HG03354 (cell line): ENCODE data around the gene ZNF423.

Experiments used
- ATAC-seq: cut with Tn5 transposase; IDR thresholded peaks from one replicate; pipeline ENCODE4 v1.9.1; 2021; ENCODE audit warnings: mild to moderate bottlenecking; ENCODE audit not compliant: unreplicated experiment, poor library complexity, severe bottlenecking

The ZNF423 gene

DNA sequence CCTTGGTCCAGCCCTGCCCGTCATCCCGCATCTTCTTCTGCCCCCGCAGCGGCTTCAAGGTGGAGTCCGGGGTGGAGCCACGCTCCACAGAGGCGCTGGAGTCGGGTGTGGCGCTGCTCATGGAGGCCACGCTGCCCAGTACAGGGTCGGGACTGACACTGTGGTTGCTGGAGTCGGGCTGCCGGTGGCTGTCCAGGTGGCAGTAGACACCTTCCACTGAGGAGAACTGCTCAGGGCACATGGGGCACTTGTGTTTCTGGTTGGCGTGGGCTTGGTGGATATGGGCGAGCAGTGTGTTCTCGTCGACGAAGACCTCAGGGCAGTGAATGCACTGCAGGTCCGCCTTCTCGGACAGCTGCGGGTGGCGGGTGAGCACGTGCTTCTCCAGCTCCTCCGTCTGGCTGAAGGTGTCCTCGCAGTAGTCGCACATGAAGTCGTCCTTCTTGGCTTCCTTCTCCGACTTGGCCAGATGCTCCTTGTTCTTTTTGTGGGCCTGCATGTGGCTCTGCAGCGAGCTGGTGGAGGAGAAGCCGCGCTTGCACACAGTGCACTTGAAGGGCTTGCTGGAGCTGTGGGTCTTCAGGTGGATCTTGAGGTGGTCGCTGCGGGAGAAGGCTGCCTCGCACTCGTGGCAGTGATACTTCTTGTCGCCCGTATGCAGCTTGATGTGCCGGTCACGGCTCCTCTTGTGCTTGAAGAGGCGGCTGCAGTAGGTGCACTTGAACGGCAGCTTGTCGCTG is 217.8 kb downstream of the ZNF423 start:
- no peak for ATAC-seq

DNA sequence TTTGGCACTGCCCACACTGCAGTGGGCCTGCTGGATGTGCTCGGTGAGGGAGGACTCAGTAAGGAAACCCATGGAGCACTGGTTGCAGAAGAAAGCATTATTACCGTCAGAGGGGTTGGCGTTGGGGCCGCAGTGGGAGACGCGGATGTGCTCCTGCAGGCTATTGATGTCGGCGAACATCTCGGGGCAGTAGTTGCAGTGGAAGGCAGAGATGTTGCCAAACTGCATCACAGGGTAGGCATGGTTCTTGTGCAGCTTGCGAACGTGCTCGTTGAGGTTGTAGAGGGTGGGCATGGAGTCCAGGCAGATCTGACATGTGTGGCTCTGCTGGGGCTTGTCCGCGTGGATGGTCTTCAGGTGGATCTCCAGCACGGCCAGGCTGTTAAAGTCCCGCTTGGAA is 218.4 kb downstream of the ZNF423 start:
- ATAC-seq: no peak

GRCh38 chr16:49636608-49637007 is 219.3 kb downstream of the ZNF423 start:
- no peak for ATAC-seq

GRCh38 chr16:49635591-49636581 is 220.0 kb downstream of the ZNF423 start:
- no peak for ATAC-seq

- ATAC-seq: no peak
Observed at GRCh38 chr16:49635009-49635350, 220.9 kb downstream of the ZNF423 start.

GRCh38 chr16:49634235-49635008 is 221.5 kb downstream of the ZNF423 start:
- ATAC-seq: no peak

DNA sequence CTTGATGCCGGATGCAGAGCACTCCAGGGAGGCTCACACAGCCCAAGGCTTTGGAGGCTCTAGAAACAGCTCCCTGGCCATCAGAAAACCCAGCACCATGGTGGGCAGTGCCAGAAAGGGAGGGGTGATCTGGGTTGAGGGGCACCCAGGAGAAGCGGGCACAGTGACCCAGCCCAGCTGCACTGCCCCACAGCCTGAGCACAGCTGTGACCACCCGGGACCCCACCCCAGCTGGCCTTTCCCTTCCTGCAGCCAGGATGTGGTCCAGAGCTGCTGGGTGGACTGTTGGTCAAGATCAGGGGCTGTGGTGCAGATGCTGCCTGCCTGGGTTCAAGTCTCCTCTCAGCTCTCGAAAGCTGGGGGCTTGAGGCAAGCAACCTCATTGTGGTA is 223.1 kb downstream of the ZNF423 start:
- ATAC-seq: no peak

DNA sequence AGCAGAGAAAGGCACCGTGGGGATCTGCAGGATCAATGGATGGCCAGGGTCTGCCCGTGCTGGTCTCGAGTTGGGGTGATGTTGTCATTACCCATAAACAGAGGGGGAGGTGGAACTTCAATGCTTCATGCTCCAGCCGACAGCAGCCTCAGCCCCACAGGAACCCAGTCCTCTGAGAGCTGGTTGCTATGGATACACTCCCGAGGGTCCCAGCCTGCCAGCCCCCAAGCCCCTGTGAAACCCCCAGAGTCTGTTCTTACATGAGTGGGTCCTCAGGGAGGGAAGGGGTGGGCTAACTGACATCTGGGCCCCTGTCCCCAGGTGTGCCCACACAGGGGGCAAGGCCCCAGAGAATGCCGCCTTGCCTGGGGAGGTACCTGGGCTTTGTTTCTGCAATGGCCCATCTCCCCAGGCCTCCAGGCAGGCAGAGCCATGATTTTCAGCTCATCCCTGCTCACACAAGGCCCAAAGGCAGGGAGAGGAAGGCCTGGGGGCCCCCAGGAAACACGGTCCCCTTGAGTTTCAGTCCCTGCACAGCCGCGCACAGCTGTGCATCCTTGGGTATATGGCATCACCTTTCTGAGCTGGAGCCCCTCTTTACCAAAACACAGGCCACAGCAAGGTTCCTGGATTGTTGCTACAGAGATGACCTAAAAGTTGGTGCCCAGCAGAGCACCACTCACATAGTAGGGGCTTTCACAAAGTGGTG is 223.7 kb downstream of the ZNF423 start:
- ATAC-seq: no peak

GRCh38 chr16:49631187-49632041 is 224.5 kb downstream of the ZNF423 start:
- ATAC-seq: no peak

DNA sequence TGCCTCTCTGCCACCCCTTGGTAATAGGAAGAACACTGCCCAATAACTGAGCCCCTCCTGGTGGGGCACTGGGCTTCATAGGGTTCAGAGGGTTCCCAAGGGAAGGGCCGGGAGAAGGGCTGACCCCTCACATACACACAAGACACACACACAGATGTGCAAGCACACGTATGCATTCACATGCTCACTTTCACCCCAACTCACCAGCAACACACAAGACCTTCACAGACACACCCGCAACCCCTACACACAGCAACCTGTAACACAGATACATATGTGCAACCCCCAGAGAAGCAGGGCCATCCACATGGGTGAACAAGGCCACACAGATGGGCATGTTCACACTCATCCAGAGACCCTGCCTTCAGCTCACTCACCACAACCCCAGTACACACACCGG is 225.1 kb downstream of the ZNF423 start:
- ATAC-seq: no peak

DNA sequence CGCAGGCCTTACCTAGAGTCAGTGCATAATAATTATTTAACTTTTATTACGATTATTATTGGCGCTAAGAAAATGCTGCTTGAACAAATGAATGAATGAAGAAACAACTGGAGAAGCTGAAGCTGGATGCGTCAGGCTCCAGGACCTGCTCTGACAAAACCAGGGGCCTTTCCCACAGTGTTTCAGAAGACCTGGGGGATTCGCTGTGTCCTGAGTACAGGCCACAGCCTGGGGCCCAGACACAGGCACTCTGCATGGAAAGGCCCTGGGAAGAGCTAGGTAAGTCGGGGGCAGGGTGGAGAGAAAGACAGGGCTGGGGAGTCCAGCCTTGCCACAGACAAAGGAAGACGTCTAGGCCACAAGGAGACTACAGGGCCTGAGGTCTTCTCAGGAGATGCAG is 226.1 kb downstream of the ZNF423 start:
- ATAC-seq: no peak

DNA sequence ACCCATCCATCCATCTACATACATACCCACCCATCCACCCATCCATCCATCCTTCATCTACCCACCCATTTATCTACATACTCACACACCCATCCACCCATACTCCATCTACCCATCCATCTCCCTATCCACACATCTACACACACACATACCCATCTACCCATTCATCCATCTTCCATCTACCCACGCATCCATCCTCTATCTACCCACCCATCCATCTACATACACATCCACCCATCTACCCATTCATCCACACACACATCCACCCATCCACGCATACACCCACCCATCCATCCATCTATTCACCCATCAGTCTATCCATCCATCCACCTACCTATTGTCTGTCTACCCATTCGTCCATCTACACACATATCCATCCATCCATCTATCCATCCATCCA is 227.8 kb downstream of the ZNF423 start:
- no peak for ATAC-seq

- no peak for ATAC-seq
Observed at GRCh38 chr16:49625311-49626065, 230.4 kb downstream of the ZNF423 start.

DNA sequence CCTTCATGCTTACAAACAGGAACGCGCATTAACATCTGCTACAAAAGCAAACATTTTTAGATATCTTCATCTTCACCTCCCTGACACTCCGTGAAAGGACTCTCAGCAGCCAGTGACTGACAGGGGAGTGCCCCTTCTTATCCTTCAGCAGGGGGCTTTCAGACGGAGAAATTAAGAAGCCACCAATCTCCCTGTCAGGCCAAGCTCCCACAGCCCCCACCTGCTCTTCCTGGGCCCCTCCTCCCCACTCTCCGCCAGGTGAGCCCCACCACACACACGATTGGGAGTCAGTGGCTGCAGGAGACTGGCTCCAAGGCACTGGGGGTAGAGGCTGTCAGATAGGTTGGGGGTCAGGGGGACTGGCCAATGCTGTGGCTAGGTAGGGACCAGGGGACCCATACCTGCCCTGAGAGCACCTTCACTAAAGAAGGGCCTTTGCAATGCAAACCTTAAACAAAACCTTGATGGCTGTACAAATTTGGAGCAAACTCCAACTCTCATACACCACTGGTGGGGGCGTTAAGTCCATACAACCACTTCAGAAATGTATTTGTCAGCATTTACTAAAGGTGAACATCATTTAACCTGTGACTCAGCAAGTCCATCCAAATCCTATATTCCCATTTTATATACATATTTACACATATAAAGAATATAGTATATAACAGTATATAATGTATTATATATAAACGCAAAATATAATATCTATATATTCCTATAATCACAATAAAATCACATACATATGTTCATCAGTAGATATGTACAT is 232.2 kb downstream of the ZNF423 start:
- ATAC-seq: no peak

- ATAC-seq: no peak
Observed at GRCh38 chr16:49622421-49623402, 233.2 kb downstream of the ZNF423 start.

DNA sequence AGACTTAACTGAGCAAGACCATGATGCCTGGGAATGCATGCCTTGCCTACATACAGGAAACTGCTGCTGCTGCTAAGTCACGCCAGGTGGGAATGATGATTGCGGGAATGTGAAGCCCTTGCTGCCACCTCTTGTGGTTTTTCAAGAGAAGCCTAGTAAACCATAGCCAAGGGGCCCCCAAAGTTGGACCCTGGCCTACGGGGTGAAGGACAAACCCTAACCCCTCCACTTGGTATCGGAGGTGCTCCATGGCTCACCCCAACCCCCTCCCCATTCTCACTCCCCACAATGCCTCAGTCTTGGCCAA is 233.9 kb downstream of the ZNF423 start:
- ATAC-seq: no peak
